GM12801 (cell line): Measurements from ENCODE around the gene ZNF292.

Experiments
- TF ChIP-seq, protein P1 (sequence below): IDR thresholded peaks from one replicate; pipeline ENCODE4 v1.5.1; 2011; ENCODE audit warnings: control low read depth; ENCODE audit not compliant: insufficient read length; ENCODE audit errors: extremely low read depth

Gene ZNF292

GRCh38 chr6:87151781-87152525 is 3.4 kb upstream of the ZNF292 start:
- TF ChIP-seq, protein P1, sequence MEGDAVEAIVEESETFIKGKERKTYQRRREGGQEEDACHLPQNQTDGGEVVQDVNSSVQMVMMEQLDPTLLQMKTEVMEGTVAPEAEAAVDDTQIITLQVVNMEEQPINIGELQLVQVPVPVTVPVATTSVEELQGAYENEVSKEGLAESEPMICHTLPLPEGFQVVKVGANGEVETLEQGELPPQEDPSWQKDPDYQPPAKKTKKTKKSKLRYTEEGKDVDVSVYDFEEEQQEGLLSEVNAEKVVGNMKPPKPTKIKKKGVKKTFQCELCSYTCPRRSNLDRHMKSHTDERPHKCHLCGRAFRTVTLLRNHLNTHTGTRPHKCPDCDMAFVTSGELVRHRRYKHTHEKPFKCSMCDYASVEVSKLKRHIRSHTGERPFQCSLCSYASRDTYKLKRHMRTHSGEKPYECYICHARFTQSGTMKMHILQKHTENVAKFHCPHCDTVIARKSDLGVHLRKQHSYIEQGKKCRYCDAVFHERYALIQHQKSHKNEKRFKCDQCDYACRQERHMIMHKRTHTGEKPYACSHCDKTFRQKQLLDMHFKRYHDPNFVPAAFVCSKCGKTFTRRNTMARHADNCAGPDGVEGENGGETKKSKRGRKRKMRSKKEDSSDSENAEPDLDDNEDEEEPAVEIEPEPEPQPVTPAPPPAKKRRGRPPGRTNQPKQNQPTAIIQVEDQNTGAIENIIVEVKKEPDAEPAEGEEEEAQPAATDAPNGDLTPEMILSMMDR: no peak

DNA sequence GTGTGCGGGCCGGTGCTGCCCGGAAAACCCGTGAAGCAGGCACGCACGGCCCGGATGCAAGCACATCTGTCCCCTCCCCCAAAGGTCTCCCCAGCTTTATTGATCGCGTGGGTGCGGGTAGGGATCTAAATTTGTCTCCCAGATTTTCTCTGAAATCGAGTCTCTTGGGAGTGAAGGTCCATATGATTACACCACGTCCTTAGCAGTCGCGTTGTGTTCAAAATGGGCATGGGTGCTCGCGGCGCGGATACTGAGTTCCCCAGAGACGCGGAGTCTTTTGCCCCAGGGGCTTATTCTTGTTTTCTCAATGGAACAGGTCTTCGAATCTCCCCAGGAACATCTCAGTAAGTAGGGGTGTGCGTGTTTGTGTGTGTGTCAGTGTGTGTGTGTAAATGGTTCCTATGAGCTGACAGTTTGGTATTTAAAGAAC is 2.8 kb upstream of the ZNF292 start:
- TF ChIP-seq, protein P1: no peak

- TF ChIP-seq, protein P1: no peak
Measured at GRCh38 chr6:87154641-87154992, 748 bp upstream of the ZNF292 start.

DNA sequence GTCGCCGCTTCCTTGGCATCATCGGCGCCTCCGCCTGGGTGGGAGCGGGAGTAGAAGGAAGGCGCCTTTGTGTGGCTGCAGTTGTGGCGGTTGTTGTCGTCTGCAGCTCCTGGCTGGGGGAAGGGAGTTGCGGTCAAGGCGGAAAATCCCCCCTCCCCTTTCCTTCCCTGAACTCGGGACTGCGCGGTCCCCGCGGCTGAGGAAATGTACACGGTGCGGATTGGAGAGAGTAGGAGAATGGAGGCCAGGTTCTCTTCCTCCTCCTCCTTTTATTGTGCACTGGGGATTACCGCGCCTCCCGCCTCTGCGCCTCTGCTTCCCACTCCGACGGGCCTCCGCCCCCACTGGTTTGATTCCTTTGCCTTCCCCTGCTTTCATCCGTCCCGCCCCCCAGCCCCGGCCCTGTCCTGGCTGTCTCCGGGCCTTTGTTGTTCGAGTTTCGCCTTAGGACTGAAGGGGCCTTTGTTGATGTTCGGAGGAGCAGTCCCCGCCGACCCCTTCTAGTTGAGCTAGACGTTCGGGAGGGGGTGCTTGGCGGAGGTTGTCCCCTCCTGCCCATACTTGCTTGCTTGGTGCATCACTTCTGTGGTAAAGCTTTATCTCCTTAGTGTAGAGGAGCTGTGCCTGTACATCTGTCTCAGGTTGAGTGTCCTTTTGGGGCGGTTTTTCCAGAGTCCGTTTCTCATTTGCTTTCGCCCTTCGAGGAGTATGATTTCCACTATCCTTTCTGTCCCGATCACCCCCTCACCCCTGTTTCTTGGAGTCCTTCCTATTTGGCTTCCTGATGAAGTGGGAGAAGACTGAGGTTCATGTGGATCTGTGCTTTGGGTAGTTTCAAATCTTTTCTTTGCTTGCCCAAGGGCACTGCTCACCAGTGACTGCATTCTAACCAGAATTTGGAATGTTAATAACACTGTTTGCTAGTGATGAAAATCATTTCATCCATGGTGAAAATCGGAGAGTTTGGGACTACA is 764 bp downstream of the ZNF292 start:
- TF ChIP-seq, protein P1: no peak

GRCh38 chr6:87161299-87161698 is 5.9 kb downstream of the ZNF292 start:
- TF ChIP-seq, protein P1: no peak

GRCh38 chr6:87164004-87164403 is 8.6 kb downstream of the ZNF292 start:
- TF ChIP-seq, protein P1: no peak

DNA sequence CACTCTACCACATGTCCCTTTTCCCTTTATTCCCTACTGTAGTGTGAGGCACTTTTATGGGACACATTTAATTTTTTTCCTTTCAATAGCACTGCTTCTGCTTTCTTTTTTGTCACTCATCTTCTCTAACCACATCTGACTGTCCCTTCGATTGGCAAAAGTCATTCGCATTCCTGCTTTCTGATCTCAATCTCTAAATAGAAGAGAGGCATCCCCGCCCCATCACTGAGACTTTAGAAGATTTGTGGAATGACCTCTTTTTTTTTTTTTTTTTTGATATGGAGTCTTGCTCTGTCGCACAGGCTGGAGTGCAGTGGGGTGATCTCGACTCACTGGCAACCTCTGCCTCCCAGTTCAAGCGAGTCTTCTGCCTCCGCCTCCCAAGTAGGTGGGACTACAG is 9.1 kb downstream of the ZNF292 start:
- TF ChIP-seq, protein P1: no peak
